ENCODE results near the gene ATP6V1F. TPM values are rescaled to one million over a fixed set of nuclear protein-coding genes. Genes with fewer than 3 reads are reported as not detected.

ATP6V1F gene
- polyA plus RNA-seq, 3 donors, result 327 to 593 (median 511) TPM

DNA sequence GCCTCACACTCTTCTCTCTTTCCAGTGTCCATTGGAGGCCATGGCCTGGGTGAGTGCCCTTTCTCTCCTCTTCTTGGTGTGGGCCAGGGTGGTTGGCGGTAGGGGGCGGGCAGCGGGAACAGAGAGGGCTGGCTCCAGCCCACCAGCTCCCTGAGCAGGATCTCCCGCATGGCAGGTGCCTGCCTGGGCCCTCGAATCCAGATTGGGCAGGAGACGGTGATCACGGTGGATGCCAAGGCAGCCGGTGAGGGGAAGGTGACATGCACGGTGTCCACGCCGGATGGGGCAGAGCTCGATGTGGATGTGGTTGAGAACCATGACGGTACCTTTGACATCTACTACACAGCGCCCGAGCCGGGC, 13.5 kb upstream of the ATP6V1F start:
- Histone ChIP-seq H3K36me3 (replicated peaks in 1 of 2; ENCODE audit: control insufficient read depth in 1 of 2, insufficient read depth in 2 of 2, low read length in 2 of 2) (no peaks in the 10 kb centered on the region), H3K27ac (ENCODE audit: low read depth in 1 of 2, low read length in 2 of 2) (no peak overlapping the region), H3K4me2 (replicated peaks; ENCODE audit: extremely low read depth, low read length, poor library complexity, severe bottlenecking) (no peak overlapping the region), H3K4me3 (replicated peaks in 1 of 3; ENCODE audit: low read depth in 2 of 3, low read length in 3 of 3) (no peak overlapping the region), H3K4me1 (ENCODE audit: control insufficient read depth in 1 of 2, insufficient read depth in 2 of 2, low read length in 2 of 2) (no peaks in the 10 kb centered on the region), H3K27me3 (ENCODE audit: control insufficient read depth in 2 of 2, insufficient read depth in 2 of 2, low read length in 2 of 2) (no peaks in the 10 kb centered on the region), H3K79me2 (ENCODE audit: insufficient read depth, low read length) (no peaks in the 10 kb centered on the region), H2AFZ (ENCODE audit: insufficient read depth, low read depth, low read length, poor library complexity, severe bottlenecking) (no peak overlapping the region), H3K9me3 (replicated peaks in 1 of 2; ENCODE audit: control insufficient read depth in 1 of 2, insufficient read depth in 1 of 2, low read length in 2 of 2) (no peaks in the 10 kb centered on the region), H3K9ac (ENCODE audit: insufficient read depth, low read length, poor library complexity, severe bottlenecking) (no peak overlapping the region), H4K20me1 (ENCODE audit: insufficient read depth, low read length) (no peaks in the 10 kb centered on the region)
- peak overlapping the region in 1 of 7 donors; percentile 50 for H3K27ac Mint-ChIP-seq
- intact Hi-C loops (cut with micrococcal nuclease), result no loop called here
- no peak overlapping the region for H3K4me3 Mint-ChIP-seq
- no peaks in the 10 kb centered on the region for H3K9me3 Mint-ChIP-seq
- H3K4me1 Mint-ChIP-seq, result no peaks in the 10 kb centered on the region
- TF ChIP-seq, protein P1, sequence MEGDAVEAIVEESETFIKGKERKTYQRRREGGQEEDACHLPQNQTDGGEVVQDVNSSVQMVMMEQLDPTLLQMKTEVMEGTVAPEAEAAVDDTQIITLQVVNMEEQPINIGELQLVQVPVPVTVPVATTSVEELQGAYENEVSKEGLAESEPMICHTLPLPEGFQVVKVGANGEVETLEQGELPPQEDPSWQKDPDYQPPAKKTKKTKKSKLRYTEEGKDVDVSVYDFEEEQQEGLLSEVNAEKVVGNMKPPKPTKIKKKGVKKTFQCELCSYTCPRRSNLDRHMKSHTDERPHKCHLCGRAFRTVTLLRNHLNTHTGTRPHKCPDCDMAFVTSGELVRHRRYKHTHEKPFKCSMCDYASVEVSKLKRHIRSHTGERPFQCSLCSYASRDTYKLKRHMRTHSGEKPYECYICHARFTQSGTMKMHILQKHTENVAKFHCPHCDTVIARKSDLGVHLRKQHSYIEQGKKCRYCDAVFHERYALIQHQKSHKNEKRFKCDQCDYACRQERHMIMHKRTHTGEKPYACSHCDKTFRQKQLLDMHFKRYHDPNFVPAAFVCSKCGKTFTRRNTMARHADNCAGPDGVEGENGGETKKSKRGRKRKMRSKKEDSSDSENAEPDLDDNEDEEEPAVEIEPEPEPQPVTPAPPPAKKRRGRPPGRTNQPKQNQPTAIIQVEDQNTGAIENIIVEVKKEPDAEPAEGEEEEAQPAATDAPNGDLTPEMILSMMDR (IDR thresholded peaks at IDR 0.05), result no peak
- H3K36me3 Mint-ChIP-seq, result no peaks in the 10 kb centered on the region
- no peak for DNase-seq
- WGBS (ENCODE audit: insufficient coverage), result 100% methylated on average over 5 of the region's 16 CpGs
- H3K27me3 Mint-ChIP-seq (ENCODE audit: low read depth in 3 of 3), result peaks cover 2 to 10% (median 5%) of the 10 kb centered on the region in 3 donors

DNA sequence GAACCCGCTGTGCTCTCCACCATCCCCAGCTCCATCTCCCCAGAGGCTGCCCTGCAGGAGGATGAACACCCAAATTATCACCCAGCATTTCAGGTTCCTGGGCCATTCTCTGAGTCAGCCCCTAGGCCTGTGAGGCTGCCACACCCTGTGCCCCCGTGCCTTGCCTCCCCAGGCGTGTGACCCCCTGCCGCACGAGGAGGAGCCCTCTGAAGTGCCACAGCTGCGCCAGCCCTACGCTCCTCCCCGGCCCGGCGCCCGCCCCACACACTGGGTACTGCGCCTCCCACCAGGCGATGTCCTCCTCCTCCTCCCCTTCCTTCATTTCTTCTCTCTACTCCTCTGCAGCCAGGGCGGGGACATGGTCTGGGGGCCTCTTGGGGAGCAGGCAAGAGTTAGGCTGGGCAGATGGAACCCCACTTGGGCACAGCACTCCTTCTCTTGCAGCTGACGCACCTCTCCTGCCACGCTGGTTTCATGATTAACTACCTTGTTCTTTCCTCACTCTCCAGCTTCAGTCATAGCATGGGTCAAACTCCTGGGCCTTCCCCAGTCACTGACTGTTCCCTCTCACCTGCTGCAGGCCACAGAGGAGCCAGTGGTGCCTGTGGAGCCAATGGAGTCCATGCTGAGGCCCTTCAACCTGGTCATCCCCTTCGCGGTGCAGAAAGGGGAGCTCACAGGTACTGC, 12.7 kb upstream of the ATP6V1F start:
- TF ChIP-seq, protein P1 (IDR thresholded peaks at IDR 0.05), result no peak
- no peak overlapping the region for H3K4me3 Mint-ChIP-seq
- Histone ChIP-seq H3K79me2 (ENCODE audit: insufficient read depth, low read length) (no peaks in the 10 kb centered on the region), H3K27me3 (ENCODE audit: control insufficient read depth in 2 of 2, insufficient read depth in 2 of 2, low read length in 2 of 2) (no peaks in the 10 kb centered on the region), H3K36me3 (replicated peaks in 1 of 2; ENCODE audit: control insufficient read depth in 1 of 2, insufficient read depth in 2 of 2, low read length in 2 of 2) (no peaks in the 10 kb centered on the region), H3K4me1 (ENCODE audit: control insufficient read depth in 1 of 2, insufficient read depth in 2 of 2, low read length in 2 of 2) (no peaks in the 10 kb centered on the region), H2AFZ (ENCODE audit: insufficient read depth, low read depth, low read length, poor library complexity, severe bottlenecking) (no peak overlapping the region), H3K27ac (ENCODE audit: low read depth in 1 of 2, low read length in 2 of 2) (no peak overlapping the region), H3K4me2 (replicated peaks; ENCODE audit: extremely low read depth, low read length, poor library complexity, severe bottlenecking) (no peak overlapping the region), H3K4me3 (replicated peaks in 1 of 3; ENCODE audit: low read depth in 2 of 3, low read length in 3 of 3) (no peak overlapping the region), H3K9me3 (replicated peaks in 1 of 2; ENCODE audit: control insufficient read depth in 1 of 2, insufficient read depth in 1 of 2, low read length in 2 of 2) (no peaks in the 10 kb centered on the region), H3K9ac (ENCODE audit: insufficient read depth, low read length, poor library complexity, severe bottlenecking) (no peak overlapping the region), H4K20me1 (ENCODE audit: insufficient read depth, low read length) (no peaks in the 10 kb centered on the region)
- no peak for DNase-seq
- H3K27me3 Mint-ChIP-seq (ENCODE audit: low read depth in 3 of 3), result peaks cover 2 to 9% (median 5%) of the 10 kb centered on the region in 3 donors
- no peaks in the 10 kb centered on the region for H3K36me3 Mint-ChIP-seq
- no peaks in the 10 kb centered on the region for H3K4me1 Mint-ChIP-seq
- H3K27ac Mint-ChIP-seq, result peak overlapping the region in 3 of 7 donors; percentile 35 to 66 (median 66)
- WGBS (ENCODE audit: insufficient coverage), result 93% methylated on average over 18 of the region's 18 CpGs
- intact Hi-C loops (cut with micrococcal nuclease), result no loop called here
- no peaks in the 10 kb centered on the region for H3K9me3 Mint-ChIP-seq

Data from CD14-positive monocyte (primary cell).